ENCODE results near the gene TWNK. TPM values are rescaled to one million over a fixed set of nuclear protein-coding genes. Genes with fewer than 3 reads are reported as not detected.

TWNK gene
- total and polyA plus RNA-seq, 10 of the 15 experiments (the other 5 are each of a cell fraction or from before 2014, with no cell fraction given): 13.6 to 32.8 (median 18.0) TPM

DNA sequence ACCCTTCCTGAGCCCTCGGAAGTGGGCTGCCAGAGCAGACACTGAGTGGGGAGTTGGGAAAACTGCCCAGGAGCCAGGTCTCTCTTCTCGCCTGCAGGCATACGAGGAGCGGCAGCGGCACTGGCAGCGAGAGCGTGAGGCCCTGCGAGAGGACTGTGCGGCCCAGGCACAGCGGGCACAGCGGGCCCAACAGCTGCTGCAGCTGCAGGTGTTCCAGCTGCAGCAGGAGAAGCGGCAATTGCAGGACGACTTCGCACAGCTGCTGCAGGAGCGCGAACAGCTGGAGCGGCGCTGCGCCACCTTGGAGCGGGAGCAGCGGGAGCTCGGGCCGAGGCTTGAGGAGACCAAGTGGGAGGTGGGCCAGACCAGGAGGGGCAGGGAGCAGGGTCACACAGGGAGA, 18.0 kb downstream of the TWNK start (continued):
- TF ChIP-seq, protein P1, sequence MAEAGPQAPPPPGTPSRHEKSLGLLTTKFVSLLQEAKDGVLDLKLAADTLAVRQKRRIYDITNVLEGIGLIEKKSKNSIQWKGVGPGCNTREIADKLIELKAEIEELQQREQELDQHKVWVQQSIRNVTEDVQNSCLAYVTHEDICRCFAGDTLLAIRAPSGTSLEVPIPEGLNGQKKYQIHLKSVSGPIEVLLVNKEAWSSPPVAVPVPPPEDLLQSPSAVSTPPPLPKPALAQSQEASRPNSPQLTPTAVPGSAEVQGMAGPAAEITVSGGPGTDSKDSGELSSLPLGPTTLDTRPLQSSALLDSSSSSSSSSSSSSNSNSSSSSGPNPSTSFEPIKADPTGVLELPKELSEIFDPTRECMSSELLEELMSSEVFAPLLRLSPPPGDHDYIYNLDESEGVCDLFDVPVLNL (IDR thresholded peaks at IDR 0.05; ENCODE audit: low read depth, low read length): no peak
- TF ChIP-seq ZNF622 (IDR thresholded peaks at IDR 0.05) (no peak), RB1 (IDR thresholded peaks at IDR 0.05; ENCODE audit: borderline replicate concordance) (no peak), BRCA1 (IDR thresholded peaks at IDR 0.05; ENCODE audit: low read depth, low read length) (no peak), GATAD2B (conservative IDR thresholded peaks at IDR 0.05; ENCODE audit: low read depth) (no peak)
- TF ChIP-seq, protein P2, sequence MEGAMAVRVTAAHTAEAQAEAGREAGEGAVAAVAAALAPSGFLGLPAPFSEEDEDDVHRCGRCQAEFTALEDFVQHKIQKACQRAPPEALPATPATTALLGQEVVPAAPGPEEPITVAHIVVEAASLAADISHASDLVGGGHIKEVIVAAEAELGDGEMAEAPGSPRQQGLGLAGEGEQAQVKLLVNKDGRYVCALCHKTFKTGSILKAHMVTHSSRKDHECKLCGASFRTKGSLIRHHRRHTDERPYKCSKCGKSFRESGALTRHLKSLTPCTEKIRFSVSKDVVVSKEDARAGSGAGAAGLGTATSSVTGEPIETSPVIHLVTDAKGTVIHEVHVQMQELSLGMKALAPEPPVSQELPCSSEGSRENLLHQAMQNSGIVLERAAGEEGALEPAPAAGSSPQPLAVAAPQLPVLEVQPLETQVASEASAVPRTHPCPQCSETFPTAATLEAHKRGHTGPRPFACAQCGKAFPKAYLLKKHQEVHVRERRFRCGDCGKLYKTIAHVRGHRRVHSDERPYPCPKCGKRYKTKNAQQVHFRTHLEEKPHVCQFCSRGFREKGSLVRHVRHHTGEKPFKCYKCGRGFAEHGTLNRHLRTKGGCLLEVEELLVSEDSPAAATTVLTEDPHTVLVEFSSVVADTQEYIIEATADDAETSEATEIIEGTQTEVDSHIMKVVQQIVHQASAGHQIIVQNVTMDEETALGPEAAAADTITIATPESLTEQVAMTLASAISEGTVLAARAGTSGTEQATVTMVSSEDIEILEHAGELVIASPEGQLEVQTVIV (IDR thresholded peaks at IDR 0.05; ENCODE audit: borderline replicate concordance, partially characterized antibody): no peak

DNA sequence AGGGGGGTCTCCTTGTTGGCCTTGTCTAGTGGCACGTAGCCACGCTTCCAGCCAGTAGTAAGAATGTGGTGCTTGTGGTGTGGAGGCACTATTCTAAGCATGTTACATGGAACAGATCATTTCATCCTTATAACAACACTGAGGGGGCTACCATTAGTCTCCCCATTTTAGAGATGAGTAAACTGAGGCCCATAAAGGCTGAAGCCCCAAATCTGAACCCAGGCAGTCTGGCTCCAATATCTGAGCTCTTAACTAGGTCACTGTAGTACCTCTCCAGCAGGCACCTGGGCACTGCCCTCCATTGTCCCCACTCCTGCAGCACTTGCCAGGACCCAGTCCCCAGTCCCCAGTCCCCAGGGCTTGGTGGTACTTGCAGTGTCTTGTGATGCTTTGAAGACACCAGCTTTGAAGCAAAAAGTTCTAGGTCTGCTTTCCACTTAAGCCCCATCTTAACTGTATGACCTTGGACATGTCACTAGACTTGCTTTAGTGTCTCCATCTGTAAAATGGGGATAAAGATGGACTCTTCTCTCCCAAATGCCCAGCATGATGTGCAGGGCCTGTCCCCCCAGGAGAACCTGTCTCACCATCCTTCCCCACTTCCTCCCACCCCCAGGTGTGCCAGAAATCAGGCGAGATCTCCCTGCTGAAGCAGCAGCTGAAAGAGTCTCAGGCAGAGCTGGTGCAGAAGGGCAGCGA, 18.7 kb downstream of the TWNK start:
- Histone ChIP-seq H3K4me1 (ENCODE audit: control insufficient read depth, insufficient read depth, low read length) (peaks cover 4% of the 10 kb centered on the region; the same call in 1 of the 2 replicates), H3K36me3 (ENCODE audit: control insufficient read depth in 2 of 2, insufficient read depth in 2 of 2, low read length in 1 of 2) (peaks cover 0 to 2% of the 10 kb centered on the region in 2 experiments; a peak in 2 of 4 replicates), H3K9me3 (replicated peaks; ENCODE audit: control insufficient read depth, insufficient read depth, low read length) (no peaks in the 10 kb centered on the region), H3K79me2 (ENCODE audit: control insufficient read depth, insufficient read depth, low read length) (no peaks in the 10 kb centered on the region), H4K20me1 (ENCODE audit: control insufficient read depth, insufficient read depth) (no peaks in the 10 kb centered on the region), H2AFZ (ENCODE audit: control insufficient read depth, low read depth, low read length) (no peak overlapping the region), H3K27me3 (replicated peaks in 1 of 2; ENCODE audit: control insufficient read depth in 2 of 2, insufficient read depth in 2 of 2, low read length in 1 of 2) (no peaks in the 10 kb centered on the region), H3K9ac (ENCODE audit: control insufficient read depth, insufficient read depth, low read length) (no peak overlapping the region), H3K27ac (ENCODE audit: control insufficient read depth, insufficient read depth) (no peak overlapping the region), H3K4me3 (no peak overlapping the region), H3K4me2 (ENCODE audit: control insufficient read depth, insufficient read depth) (no peak overlapping the region)
- FAIRE-seq (no peak), ATAC-seq (no peak), DNase-seq (ENCODE audit: low read depth, low spot score) (no peak)
- CTCF ChIA-PET: interaction anchor here (0.6 to 3.0 kb wide), 4 partner anchors 8 to 943 kb away, joined by 4 to 13 read pairs (median 8); no protein-coding TSS in a partner anchor
- intact Hi-C loops (cut with micrococcal nuclease; ENCODE audit: unreplicated experiment): no loop called here
- POLR2A ChIA-PET: no interaction called here
- TF ChIP-seq, protein P3, sequence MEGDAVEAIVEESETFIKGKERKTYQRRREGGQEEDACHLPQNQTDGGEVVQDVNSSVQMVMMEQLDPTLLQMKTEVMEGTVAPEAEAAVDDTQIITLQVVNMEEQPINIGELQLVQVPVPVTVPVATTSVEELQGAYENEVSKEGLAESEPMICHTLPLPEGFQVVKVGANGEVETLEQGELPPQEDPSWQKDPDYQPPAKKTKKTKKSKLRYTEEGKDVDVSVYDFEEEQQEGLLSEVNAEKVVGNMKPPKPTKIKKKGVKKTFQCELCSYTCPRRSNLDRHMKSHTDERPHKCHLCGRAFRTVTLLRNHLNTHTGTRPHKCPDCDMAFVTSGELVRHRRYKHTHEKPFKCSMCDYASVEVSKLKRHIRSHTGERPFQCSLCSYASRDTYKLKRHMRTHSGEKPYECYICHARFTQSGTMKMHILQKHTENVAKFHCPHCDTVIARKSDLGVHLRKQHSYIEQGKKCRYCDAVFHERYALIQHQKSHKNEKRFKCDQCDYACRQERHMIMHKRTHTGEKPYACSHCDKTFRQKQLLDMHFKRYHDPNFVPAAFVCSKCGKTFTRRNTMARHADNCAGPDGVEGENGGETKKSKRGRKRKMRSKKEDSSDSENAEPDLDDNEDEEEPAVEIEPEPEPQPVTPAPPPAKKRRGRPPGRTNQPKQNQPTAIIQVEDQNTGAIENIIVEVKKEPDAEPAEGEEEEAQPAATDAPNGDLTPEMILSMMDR (IDR thresholded peaks at IDR 0.05 in 2 of 3, conservative IDR thresholded peaks at IDR 0.05 in 1 of 3; ENCODE audit: control insufficient read depth in 2 of 3, extremely low read depth in 1 of 3, insufficient read depth in 1 of 3, low read depth in 3 of 3, low read length in 3 of 3): no peak
- TF ChIP-seq, protein P4, sequence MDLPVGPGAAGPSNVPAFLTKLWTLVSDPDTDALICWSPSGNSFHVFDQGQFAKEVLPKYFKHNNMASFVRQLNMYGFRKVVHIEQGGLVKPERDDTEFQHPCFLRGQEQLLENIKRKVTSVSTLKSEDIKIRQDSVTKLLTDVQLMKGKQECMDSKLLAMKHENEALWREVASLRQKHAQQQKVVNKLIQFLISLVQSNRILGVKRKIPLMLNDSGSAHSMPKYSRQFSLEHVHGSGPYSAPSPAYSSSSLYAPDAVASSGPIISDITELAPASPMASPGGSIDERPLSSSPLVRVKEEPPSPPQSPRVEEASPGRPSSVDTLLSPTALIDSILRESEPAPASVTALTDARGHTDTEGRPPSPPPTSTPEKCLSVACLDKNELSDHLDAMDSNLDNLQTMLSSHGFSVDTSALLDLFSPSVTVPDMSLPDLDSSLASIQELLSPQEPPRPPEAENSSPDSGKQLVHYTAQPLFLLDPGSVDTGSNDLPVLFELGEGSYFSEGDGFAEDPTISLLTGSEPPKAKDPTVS (IDR thresholded peaks at IDR 0.05; ENCODE audit: low read depth, low read length): no peak
- TF ChIP-seq RB1 (IDR thresholded peaks at IDR 0.05; ENCODE audit: borderline replicate concordance): no peak
- no peak for TF ChIP-seq POLR2A (IDR thresholded peaks at IDR 0.05; ENCODE audit: low read depth, low read length)
- TF ChIP-seq, protein P5, sequence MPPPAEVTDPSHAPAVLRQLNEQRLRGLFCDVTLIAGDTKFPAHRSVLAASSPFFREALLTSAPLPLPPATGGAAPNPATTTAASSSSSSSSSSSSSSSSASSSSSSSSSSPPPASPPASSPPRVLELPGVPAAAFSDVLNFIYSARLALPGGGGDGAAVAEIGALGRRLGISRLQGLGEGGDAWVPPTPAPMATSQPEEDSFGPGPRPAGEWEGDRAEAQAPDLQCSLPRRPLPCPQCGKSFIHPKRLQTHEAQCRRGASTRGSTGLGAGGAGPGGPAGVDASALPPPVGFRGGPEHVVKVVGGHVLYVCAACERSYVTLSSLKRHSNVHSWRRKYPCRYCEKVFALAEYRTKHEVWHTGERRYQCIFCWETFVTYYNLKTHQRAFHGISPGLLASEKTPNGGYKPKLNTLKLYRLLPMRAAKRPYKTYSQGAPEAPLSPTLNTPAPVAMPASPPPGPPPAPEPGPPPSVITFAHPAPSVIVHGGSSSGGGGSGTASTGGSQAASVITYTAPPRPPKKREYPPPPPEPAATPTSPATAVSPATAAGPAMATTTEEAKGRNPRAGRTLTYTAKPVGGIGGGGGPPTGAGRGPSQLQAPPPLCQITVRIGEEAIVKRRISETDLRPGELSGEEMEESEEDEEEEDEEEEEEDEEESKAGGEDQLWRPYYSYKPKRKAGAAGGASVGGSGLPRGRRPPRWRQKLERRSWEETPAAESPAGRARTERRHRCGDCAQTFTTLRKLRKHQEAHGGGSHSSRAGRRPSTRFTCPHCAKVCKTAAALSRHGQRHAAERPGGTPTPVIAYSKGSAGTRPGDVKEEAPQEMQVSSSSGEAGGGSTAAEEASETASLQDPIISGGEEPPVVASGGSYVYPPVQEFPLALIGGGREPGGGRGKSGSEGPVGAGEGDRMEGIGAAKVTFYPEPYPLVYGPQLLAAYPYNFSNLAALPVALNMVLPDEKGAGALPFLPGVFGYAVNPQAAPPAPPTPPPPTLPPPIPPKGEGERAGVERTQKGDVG (CRISPR knock-in tag; IDR thresholded peaks at IDR 0.05): no peak
- RAD21 ChIA-PET (ENCODE audit: unreplicated experiment): no interaction called here
- in situ Hi-C loops (cut with MboI): no loop called here
- no TSS peak for BruUV-seq (replicated peaks)
- WGBS (ENCODE audit: insufficient coverage, insufficient replicate concordance, low lambda C conversion rate, missing lambda C conversion rate): 62% methylated on average over 4 of the region's 4 CpGs
- SMC1A ChIA-PET (ENCODE audit: uncharacterized antibody, unreplicated experiment): no interaction called here
